ENCODE measurements around the gene INPP5A. TPM values are rescaled to one million over a fixed set of nuclear protein-coding genes. Genes with fewer than 3 reads are reported as not detected.
A peak's percentile ranks its signal among the peaks of the same experiment; 100 is the strongest.
"Not testable (repeated sequence)": the region's sequence is repeated elsewhere in the genome, so short reads cannot be mapped to it uniquely, and the experiment has no call there.

INPP5A gene
- total RNA-seq, 1 experiment from 2014 or later: 7.6 TPM

- H3K4me3 ChIP-seq: no peak overlapping the region
- no peaks in the 10 kb centered on the region; the same call in 1 of the 2 replicates for H3K9me3 ChIP-seq
- DNase-seq: no peak
Observed at GRCh38 chr10:132663666-132664365, 126.2 kb downstream of the INPP5A start.

GRCh38 chr10:132664407-132664806 is 126.8 kb downstream of the INPP5A start:
- Histone ChIP-seq H3K9me3 (no peaks in the 10 kb centered on the region; the same call in 1 of the 2 replicates), H3K4me3 (no peak overlapping the region)

More at GRCh38 chr10:132663666-132664365, 126.2 kb downstream of the INPP5A start:
- Histone ChIP-seq H3K27me3 (no peaks in the 10 kb centered on the region), H3K36me3 (no peaks in the 10 kb centered on the region)

GRCh38 chr10:132664883-132665282 is 127.3 kb downstream of the INPP5A start:
- no peak overlapping the region for H3K4me3 ChIP-seq
- H3K36me3 ChIP-seq: no peaks in the 10 kb centered on the region
- no peak for DNase-seq
- H3K27me3 ChIP-seq: no peaks in the 10 kb centered on the region
- H3K9me3 ChIP-seq: no peaks in the 10 kb centered on the region; the same call in 1 of the 2 replicates

More at GRCh38 chr10:132664407-132664806, 126.8 kb downstream of the INPP5A start:
- Histone ChIP-seq H3K27me3 (no peaks in the 10 kb centered on the region), H3K36me3 (no peaks in the 10 kb centered on the region)
- no peak for DNase-seq

- Histone ChIP-seq H3K4me3 (no peak overlapping the region), H3K27me3 (no peaks in the 10 kb centered on the region), H3K9me3 (no peaks in the 10 kb centered on the region; the same call in 1 of the 2 replicates), H3K36me3 (no peaks in the 10 kb centered on the region)
- DNase-seq: peak; percentile 73
Observed at GRCh38 chr10:132665946-132666704, 128.5 kb downstream of the INPP5A start.

GRCh38 chr10:132666705-132667341 is 129.2 kb downstream of the INPP5A start:
- H3K36me3 ChIP-seq: no peaks in the 10 kb centered on the region
- no peaks in the 10 kb centered on the region for H3K27me3 ChIP-seq
- no peak overlapping the region for H3K4me3 ChIP-seq
- DNase-seq: no peak
- H3K9me3 ChIP-seq: no peaks in the 10 kb centered on the region; the same call in 1 of the 2 replicates

- Histone ChIP-seq H3K4me3 (no peak overlapping the region), H3K36me3 (no peaks in the 10 kb centered on the region), H3K27me3 (no peaks in the 10 kb centered on the region), H3K9me3 (no peaks in the 10 kb centered on the region; the same call in 1 of the 2 replicates)
- no peak for DNase-seq
Observed at GRCh38 chr10:132667342-132668047, 129.9 kb downstream of the INPP5A start.

GRCh38 chr10:132668048-132668394 is 130.4 kb downstream of the INPP5A start:
- H3K4me3 ChIP-seq: no peak overlapping the region
- DNase-seq: no peak
- H3K27me3 ChIP-seq: no peaks in the 10 kb centered on the region
- no peaks in the 10 kb centered on the region for H3K36me3 ChIP-seq
- H3K9me3 ChIP-seq: no peaks in the 10 kb centered on the region; the same call in 1 of the 2 replicates

GRCh38 chr10:132669208-132669861 is 131.7 kb downstream of the INPP5A start:
- Histone ChIP-seq H3K36me3 (no peaks in the 10 kb centered on the region), H3K4me3 (no peak overlapping the region), H3K27me3 (no peaks in the 10 kb centered on the region), H3K9me3 (no peaks in the 10 kb centered on the region; the same call in 1 of the 2 replicates)
- no peak for DNase-seq

GRCh38 chr10:132670546-132671227 is 133.1 kb downstream of the INPP5A start:
- Histone ChIP-seq H3K36me3 (no peaks in the 10 kb centered on the region), H3K4me3 (no peak overlapping the region), H3K27me3 (no peaks in the 10 kb centered on the region), H3K9me3 (no peaks in the 10 kb centered on the region; the same call in 1 of the 2 replicates)
- no peak for DNase-seq

- no peaks in the 10 kb centered on the region for H3K27me3 ChIP-seq
- no peak for DNase-seq
- H3K9me3 ChIP-seq: no peaks in the 10 kb centered on the region
- H3K36me3 ChIP-seq: no peaks in the 10 kb centered on the region
- H3K4me3 ChIP-seq: no peak overlapping the region
Observed at GRCh38 chr10:132671228-132672154, 133.9 kb downstream of the INPP5A start.

GRCh38 chr10:132673746-132674145 is 136.2 kb downstream of the INPP5A start:
- H3K27me3 ChIP-seq, H3K36me3 ChIP-seq, DNase-seq, H3K9me3 ChIP-seq, H3K4me3 ChIP-seq: not testable (repeated sequence)

GRCh38 chr10:132674311-132674710 is 136.7 kb downstream of the INPP5A start:
- no peaks in the 10 kb centered on the region for H3K9me3 ChIP-seq
- no peaks in the 10 kb centered on the region for H3K27me3 ChIP-seq
- DNase-seq: no peak
- no peaks in the 10 kb centered on the region for H3K36me3 ChIP-seq
- H3K4me3 ChIP-seq: no peak overlapping the region

- H3K4me3 ChIP-seq: no peak overlapping the region
- DNase-seq: no peak
- no peaks in the 10 kb centered on the region for H3K27me3 ChIP-seq
- H3K9me3 ChIP-seq: no peaks in the 10 kb centered on the region
- no peaks in the 10 kb centered on the region for H3K36me3 ChIP-seq
Observed at GRCh38 chr10:132675031-132675740, 137.6 kb downstream of the INPP5A start.

- Histone ChIP-seq H3K36me3 (no peaks in the 10 kb centered on the region), H3K9me3 (no peaks in the 10 kb centered on the region), H3K4me3 (no peak overlapping the region), H3K27me3 (no peaks in the 10 kb centered on the region)
- DNase-seq: no peak
Observed at GRCh38 chr10:132676193-132676891, 138.8 kb downstream of the INPP5A start.
